Panc1 (cell line): ENCODE results near the gene ARSG. TPM values are rescaled to one million over a fixed set of nuclear protein-coding genes. Genes with fewer than 3 reads are reported as not detected.
A peak's percentile ranks its signal among the peaks of the same experiment; 100 is the strongest.

Experiments
- ATAC-seq: fragments of 200-7000 bp; cut with Tn5 transposase; 2 replicates; pipeline ENCODE4 v1.9.1; 2020; ENCODE audit warnings: mild to moderate bottlenecking, moderate library complexity
- BruUV-seq: library from RNA; stranded (reverse); fragments of 400-500 nt; replicated peaks from 2 replicates; lab custom pipeline; 2021; lab: Mats Ljungman, UMichigan
- CTCF ChIA-PET: fragments of 300-600 bp; sonication (Branson Sonifier 250); formaldehyde crosslinking; loops from one replicate; lab custom pipeline; 2022; ENCODE audit warnings: antibody characterized with exemption; lab: Charles Lee
- POLR2A ChIA-PET: fragments of 300-600 bp; sonication (Branson Sonifier 250); formaldehyde crosslinking; loops from one replicate; lab custom pipeline; 2022; ENCODE audit warnings: antibody characterized with exemption; lab: Charles Lee
- DNase-seq: peaks from one replicate; pipeline ENCODE4 v3.0.0-alpha.2; 2010; ENCODE audit warnings: low read depth, low spot score
- H3K27ac ChIP-seq: 2 replicates; pipeline ENCODE4 v1.5.1; 2011; ENCODE audit warnings: mild to moderate bottlenecking, low read length, inconsistent platforms
- H3K27me3 ChIP-seq: fragments of 200-500 bp; sonication (Bioruptor generic); 2 replicates; pipeline ENCODE4 v1.6.0; 2014; ENCODE audit warnings: low read length, inconsistent platforms; ENCODE audit not compliant: control insufficient read depth, insufficient read depth
- H3K36me3 ChIP-seq: fragments of 200-500 bp; sonication (Bioruptor generic); 2 replicates; pipeline ENCODE4 v1.5.1; 2014; ENCODE audit warnings: inconsistent platforms, mild to moderate bottlenecking, low read length, moderate library complexity; ENCODE audit not compliant: control insufficient read depth, insufficient read depth
- H3K4me1 ChIP-seq: 2 replicates; pipeline ENCODE4 v1.5.1; 2011; ENCODE audit warnings: inconsistent platforms, mild to moderate bottlenecking, low read length, moderate library complexity; ENCODE audit not compliant: control insufficient read depth, insufficient read depth
- H3K4me3 ChIP-seq, 2 experiments: 2 replicates each; pipeline ENCODE4 v1.5.1; 2011 to 2012; ENCODE audit warnings: low read depth in 2 of 2, low read length in 2 of 2, mild to moderate bottlenecking in 2 of 2, inconsistent platforms in 1 of 2, moderate library complexity in 1 of 2
- H3K9me3 ChIP-seq: fragments of 200-500 bp; sonication (Bioruptor generic); 2 replicates; pipeline ENCODE4 v1.5.1; 2014; ENCODE audit warnings: low read depth, mild to moderate bottlenecking, inconsistent platforms, low read length, moderate library complexity; ENCODE audit not compliant: control insufficient read depth, insufficient read depth
- POLR2AphosphoS5 ChIP-seq: IDR thresholded peaks from 2 replicates; pipeline ENCODE4 v1.6.1; 2012; ENCODE audit warnings: mild to moderate bottlenecking, low read depth, low read length, moderate library complexity
- SIN3A ChIP-seq: IDR thresholded peaks from 2 replicates; pipeline ENCODE4 v1.6.1; 2012; ENCODE audit warnings: low read depth, mild to moderate bottlenecking, low read length, moderate library complexity, borderline replicate concordance; ENCODE audit not compliant: insufficient read depth
- TCF7L2 ChIP-seq: IDR thresholded peaks from 2 replicates; pipeline ENCODE4 v1.6.1; 2011; ENCODE audit warnings: mild to moderate bottlenecking, low read depth, low read length, inconsistent platforms
- in situ Hi-C: cut with HindIII; loops from 2 replicates; pipeline ENCODE4 v1.10.0; 2016; ENCODE audit warnings: low sequenced_read_pairs, low pct_unique_long_range_greater_than_20kb
- intact Hi-C: fragments of 100-400 bp; cut with micrococcal nuclease; formaldehyde crosslinking; loops from one replicate; pipeline ENCODE4 v1.10.0; 2022; ENCODE audit not compliant: unreplicated experiment
- total RNA-seq: library from RNA; stranded (reverse); gene quantifications from one replicate; pipeline ENCODE4 v1.2.1, GENCODE V29; 2021; ENCODE audit not compliant: unreplicated experiment
- TF ChIP-seq, protein P1 (sequence below): fragments of 450-650 bp; IDR thresholded peaks from 2 replicates; pipeline ENCODE4 v1.5.1; 2017; ENCODE audit warnings: mild to moderate bottlenecking
- TF ChIP-seq, protein P2 (sequence below), 2 experiments: IDR thresholded peaks; 2 replicates each; pipeline ENCODE4 v1.6.1; 2011 to 2012; ENCODE audit warnings: low read depth in 2 of 2, control low read depth in 1 of 2, low read length in 1 of 2, mild to moderate bottlenecking in 1 of 2, moderate library complexity in 1 of 2; ENCODE audit not compliant: insufficient read depth in 1 of 2

Gene ARSG
- total RNA-seq, 1 experiment from 2014 or later = 2.3 TPM

DNA sequence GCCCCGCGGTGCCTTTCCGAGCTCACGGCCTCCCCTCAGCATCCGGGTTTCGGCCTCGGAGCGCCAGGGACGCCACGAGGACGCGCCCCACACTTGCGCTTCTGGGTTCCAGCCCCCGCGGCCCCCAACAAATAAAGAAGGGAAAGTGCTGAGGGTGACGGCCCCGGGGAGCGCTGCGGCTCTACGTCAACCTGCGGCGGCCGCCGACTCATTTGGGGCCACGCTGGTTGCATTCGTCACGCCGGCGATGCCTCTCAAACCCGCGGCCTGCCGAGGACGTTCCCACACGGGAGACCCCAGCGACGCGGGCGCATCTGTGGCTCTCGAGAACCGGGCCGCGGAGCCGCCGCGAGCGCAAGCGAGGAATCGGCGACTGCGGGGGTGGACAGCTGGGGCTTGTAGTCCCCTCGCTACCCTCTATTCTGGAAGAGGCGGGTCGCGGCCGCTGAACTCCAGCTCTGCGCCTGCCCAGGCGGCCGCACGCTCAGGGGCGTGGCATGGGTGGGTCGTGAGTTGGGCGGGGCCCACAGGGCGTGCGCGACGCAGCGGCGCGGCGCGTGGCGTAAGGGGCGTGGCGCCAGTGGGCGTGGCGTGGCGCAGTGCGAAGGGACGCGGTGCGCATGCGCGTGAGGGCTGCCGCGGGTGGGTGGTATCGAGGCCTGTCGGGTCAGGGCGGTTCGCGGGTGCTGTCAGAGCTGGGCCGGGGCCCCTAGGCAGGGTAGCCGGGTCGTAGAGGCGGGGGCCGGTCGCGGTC, 43.7 kb upstream of the ARSG start, which contains the start of gene AMZ2:
Gene AMZ2, plus strand, starts transcription at position 599 of the 754 bp plus-strand sequence. CDS start 2,145 bp downstream, outside the sequence.
- POLR2A ChIA-PET = no interaction called here
- peak; percentile 32 for DNase-seq
- in situ Hi-C loops = no loop called here

DNA sequence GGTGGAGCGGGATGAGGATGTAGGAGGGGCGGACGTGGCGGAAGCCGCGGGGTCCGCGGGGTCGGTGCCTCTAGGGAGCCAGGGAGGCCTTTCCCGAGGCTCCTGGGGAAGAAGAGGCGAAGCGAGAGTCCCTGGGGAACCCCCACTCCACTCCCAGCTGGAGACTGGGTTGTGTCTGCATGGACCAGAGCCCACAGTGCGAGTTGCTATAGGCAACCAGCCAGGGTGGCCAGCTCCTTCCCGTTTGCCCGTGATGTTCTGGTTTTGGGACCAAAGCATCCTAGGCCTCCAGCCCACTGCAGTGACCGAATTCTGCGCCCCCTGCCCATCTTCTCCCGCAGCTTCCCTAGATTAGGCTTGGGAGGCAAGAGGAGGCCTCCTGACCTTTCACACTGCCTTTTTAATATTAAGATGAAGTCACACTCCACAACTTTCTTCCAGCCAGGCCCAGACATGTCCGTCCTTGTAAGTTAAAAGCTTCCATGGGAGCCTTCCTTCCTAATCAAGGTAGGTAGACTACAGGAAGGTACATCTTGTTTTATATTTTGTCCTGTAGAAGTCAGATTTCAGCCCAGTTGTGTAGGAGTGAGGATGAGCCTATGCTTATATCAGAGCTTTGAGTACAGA, 43.0 kb upstream of the ARSG start:
- TF ChIP-seq POLR2AphosphoS5 (no peak), SIN3A (no peak), TCF7L2 (no peak)
- TF ChIP-seq, protein P1, sequence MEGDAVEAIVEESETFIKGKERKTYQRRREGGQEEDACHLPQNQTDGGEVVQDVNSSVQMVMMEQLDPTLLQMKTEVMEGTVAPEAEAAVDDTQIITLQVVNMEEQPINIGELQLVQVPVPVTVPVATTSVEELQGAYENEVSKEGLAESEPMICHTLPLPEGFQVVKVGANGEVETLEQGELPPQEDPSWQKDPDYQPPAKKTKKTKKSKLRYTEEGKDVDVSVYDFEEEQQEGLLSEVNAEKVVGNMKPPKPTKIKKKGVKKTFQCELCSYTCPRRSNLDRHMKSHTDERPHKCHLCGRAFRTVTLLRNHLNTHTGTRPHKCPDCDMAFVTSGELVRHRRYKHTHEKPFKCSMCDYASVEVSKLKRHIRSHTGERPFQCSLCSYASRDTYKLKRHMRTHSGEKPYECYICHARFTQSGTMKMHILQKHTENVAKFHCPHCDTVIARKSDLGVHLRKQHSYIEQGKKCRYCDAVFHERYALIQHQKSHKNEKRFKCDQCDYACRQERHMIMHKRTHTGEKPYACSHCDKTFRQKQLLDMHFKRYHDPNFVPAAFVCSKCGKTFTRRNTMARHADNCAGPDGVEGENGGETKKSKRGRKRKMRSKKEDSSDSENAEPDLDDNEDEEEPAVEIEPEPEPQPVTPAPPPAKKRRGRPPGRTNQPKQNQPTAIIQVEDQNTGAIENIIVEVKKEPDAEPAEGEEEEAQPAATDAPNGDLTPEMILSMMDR = no peak
- TF ChIP-seq, protein P2, sequence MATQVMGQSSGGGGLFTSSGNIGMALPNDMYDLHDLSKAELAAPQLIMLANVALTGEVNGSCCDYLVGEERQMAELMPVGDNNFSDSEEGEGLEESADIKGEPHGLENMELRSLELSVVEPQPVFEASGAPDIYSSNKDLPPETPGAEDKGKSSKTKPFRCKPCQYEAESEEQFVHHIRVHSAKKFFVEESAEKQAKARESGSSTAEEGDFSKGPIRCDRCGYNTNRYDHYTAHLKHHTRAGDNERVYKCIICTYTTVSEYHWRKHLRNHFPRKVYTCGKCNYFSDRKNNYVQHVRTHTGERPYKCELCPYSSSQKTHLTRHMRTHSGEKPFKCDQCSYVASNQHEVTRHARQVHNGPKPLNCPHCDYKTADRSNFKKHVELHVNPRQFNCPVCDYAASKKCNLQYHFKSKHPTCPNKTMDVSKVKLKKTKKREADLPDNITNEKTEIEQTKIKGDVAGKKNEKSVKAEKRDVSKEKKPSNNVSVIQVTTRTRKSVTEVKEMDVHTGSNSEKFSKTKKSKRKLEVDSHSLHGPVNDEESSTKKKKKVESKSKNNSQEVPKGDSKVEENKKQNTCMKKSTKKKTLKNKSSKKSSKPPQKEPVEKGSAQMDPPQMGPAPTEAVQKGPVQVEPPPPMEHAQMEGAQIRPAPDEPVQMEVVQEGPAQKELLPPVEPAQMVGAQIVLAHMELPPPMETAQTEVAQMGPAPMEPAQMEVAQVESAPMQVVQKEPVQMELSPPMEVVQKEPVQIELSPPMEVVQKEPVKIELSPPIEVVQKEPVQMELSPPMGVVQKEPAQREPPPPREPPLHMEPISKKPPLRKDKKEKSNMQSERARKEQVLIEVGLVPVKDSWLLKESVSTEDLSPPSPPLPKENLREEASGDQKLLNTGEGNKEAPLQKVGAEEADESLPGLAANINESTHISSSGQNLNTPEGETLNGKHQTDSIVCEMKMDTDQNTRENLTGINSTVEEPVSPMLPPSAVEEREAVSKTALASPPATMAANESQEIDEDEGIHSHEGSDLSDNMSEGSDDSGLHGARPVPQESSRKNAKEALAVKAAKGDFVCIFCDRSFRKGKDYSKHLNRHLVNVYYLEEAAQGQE (IDR thresholded peaks at IDR 0.05; ENCODE audit: insufficient read depth in 1 of 2, low read depth in 2 of 2, low read length in 1 of 2) = no peak
- Histone ChIP-seq H3K4me3 (peak overlapping the region; percentile 57 to 80), H3K27ac (peak overlapping the region; percentile 83), H3K9me3 (no peaks in the 10 kb centered on the region), H3K36me3 (peaks cover 5% of the 10 kb centered on the region), H3K27me3 (no peaks in the 10 kb centered on the region), H3K4me1 (peaks cover 3% of the 10 kb centered on the region; the same call in 1 of the 2 replicates)
- BruUV-seq = TSS peak; percentile 90
- peak; percentile 70; the same call in 1 of the 2 replicates for ATAC-seq
- ChIA-PET CTCF (no interaction called here), POLR2A (no interaction called here)
- in situ Hi-C loops (no loop called here), intact Hi-C loops (no loop called here)
- no peak for DNase-seq

More for the DNA sequence above, 43.7 kb upstream of the ARSG start, which contains the start of gene AMZ2:
- Histone ChIP-seq H3K4me1 (peaks cover 3% of the 10 kb centered on the region; the same call in 1 of the 2 replicates), H3K9me3 (no peaks in the 10 kb centered on the region), H3K27me3 (no peaks in the 10 kb centered on the region), H3K27ac (peak within 1 kb of the TSS; percentile 83), H3K36me3 (peaks cover 5% of the 10 kb centered on the region), H3K4me3 (peak within 1 kb of the TSS; percentile 57 to 80)
- CTCF ChIA-PET = interaction anchor here (0.6 kb wide), 1 partner anchor 222 kb away, joined by 3 read pairs; no protein-coding TSS in a partner anchor
- peak; percentile 99 for ATAC-seq
- intact Hi-C loops = no loop called here
- TF ChIP-seq, protein P2 (IDR thresholded peaks at IDR 0.05; ENCODE audit: insufficient read depth in 1 of 2, low read depth in 2 of 2, low read length in 1 of 2) = no peak
- TF ChIP-seq SIN3A (no peak; the same call in 1 of the 2 replicates), TCF7L2 (no peak), POLR2AphosphoS5 (peak; percentile 77)
- TF ChIP-seq, protein P1 = no peak
- no TSS peak for BruUV-seq
